ENCODE measurements around the gene SYT1. TPM values are rescaled to one million over a fixed set of nuclear protein-coding genes. Genes with fewer than 3 reads are reported as not detected.

SYT1 gene
- total RNA-seq, 2 donors from 2014 or later = 1.0 to 22.7 TPM

DNA sequence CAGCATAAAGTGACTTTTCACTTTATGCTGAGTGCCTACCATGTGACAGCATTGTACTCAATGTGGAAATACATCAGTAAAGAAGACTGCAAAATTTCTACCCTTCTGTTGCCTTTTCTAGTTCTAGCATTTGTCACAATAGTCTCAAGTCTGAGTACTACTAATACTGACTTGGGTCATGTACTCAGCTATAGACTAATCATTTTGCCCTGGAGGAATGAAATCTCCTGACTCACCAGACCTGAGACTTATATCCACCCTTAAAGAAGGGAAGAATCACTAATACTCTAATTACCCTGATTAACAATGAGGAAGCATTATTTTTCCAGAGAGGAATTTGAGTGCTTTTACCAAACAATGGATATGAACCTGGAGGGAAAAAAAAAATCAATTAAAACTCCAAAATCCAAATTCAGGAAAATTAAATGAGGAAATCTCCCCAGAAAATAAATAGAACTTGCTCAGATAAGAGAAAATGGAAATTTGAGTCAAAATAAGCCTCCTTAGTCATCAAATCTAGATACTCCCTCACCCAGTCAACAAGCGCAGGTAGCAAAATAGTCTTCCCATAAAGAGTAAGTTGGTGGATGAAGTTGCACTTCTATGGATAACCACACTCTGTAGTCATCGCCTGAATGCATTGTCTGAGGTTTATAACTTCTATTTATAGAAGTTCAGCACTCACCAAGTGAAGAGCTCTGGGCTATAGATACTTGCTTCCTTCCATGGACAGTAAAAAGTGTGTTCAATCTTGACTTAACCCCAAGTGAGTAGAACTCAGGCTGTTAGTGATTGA, 386.6 kb downstream of the SYT1 start:
- 68 to 74% methylated on average over 2 of the region's 2 CpGs for WGBS, 2 donors
- intact Hi-C loops (cut with DNase I) = no loop called here

GRCh38 chr12:79252358-79253075, 387.9 kb downstream of the SYT1 start:
- H3K36me3 ChIP-seq (replicated peaks in 1 of 2; ENCODE audit: insufficient read depth in 1 of 2, low read depth in 2 of 2) = no peaks in the 10 kb centered on the region
- no peak overlapping the region for H3K4me3 ChIP-seq
- TF ChIP-seq, protein P1, sequence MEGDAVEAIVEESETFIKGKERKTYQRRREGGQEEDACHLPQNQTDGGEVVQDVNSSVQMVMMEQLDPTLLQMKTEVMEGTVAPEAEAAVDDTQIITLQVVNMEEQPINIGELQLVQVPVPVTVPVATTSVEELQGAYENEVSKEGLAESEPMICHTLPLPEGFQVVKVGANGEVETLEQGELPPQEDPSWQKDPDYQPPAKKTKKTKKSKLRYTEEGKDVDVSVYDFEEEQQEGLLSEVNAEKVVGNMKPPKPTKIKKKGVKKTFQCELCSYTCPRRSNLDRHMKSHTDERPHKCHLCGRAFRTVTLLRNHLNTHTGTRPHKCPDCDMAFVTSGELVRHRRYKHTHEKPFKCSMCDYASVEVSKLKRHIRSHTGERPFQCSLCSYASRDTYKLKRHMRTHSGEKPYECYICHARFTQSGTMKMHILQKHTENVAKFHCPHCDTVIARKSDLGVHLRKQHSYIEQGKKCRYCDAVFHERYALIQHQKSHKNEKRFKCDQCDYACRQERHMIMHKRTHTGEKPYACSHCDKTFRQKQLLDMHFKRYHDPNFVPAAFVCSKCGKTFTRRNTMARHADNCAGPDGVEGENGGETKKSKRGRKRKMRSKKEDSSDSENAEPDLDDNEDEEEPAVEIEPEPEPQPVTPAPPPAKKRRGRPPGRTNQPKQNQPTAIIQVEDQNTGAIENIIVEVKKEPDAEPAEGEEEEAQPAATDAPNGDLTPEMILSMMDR (IDR thresholded peaks at IDR 0.05) = no peak
- no peak for TF ChIP-seq POLR2A (IDR thresholded peaks at IDR 0.05)
- ATAC-seq (no peak), DNase-seq (no peak)
- no peaks in the 10 kb centered on the region for H3K4me1 ChIP-seq
- 61 to 68% methylated on average over 4 of the region's 4 CpGs for WGBS, 2 donors
- no peak overlapping the region for H3K27ac ChIP-seq
- no peaks in the 10 kb centered on the region for H3K9me3 ChIP-seq
- H3K27me3 ChIP-seq = no peaks in the 10 kb centered on the region
- intact Hi-C loops (cut with DNase I) = no loop called here

More for the DNA sequence above, 386.6 kb downstream of the SYT1 start:
- H3K4me1 ChIP-seq = no peaks in the 10 kb centered on the region
- no peak for TF ChIP-seq POLR2A (IDR thresholded peaks at IDR 0.05)
- TF ChIP-seq, protein P1 (IDR thresholded peaks at IDR 0.05) = no peak
- H3K27me3 ChIP-seq = no peaks in the 10 kb centered on the region
- no peak overlapping the region for H3K4me3 ChIP-seq
- H3K9me3 ChIP-seq = no peaks in the 10 kb centered on the region
- no peak for DNase-seq
- no peaks in the 10 kb centered on the region for H3K36me3 ChIP-seq (replicated peaks in 1 of 2; ENCODE audit: insufficient read depth in 1 of 2, low read depth in 2 of 2)
- ATAC-seq = no peak
- no peak overlapping the region for H3K27ac ChIP-seq

DNA sequence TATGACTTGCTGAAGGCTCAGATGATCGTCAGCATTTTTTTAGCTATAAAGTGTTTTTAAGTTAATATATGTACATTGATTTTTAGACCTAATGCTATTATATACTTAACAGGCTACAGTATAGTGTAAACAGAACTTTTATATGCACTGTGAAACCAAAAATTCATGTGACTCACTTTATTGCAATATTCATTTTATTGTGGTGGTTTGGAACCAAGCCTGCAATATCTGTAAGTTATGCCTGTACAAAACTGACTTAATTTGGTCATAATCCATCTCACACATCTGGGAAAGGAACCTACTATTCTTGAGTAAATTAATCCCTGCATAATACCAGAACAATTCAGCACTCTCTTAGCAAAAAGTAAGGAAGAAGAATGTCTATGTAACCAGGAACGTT, 390.7 kb downstream of the SYT1 start:
- Histone ChIP-seq H3K4me3 (no peak overlapping the region), H3K36me3 (replicated peaks in 1 of 2; ENCODE audit: insufficient read depth in 1 of 2, low read depth in 2 of 2) (no peaks in the 10 kb centered on the region), H3K4me1 (no peaks in the 10 kb centered on the region), H3K9me3 (no peaks in the 10 kb centered on the region), H3K27ac (no peak overlapping the region), H3K27me3 (no peaks in the 10 kb centered on the region)
- TF ChIP-seq, protein P1 (IDR thresholded peaks at IDR 0.05) = no peak
- TF ChIP-seq POLR2A (IDR thresholded peaks at IDR 0.05) = no peak
- DNase-seq (no peak), ATAC-seq (no peak)
- intact Hi-C loops (cut with DNase I) = no loop called here
- WGBS, 2 donors = 42 to 44% methylated on average over 2 of the region's 2 CpGs

- intact Hi-C loops (cut with DNase I) = no loop called here
These were observed 396.3 kb downstream of the SYT1 start for GRCh38 chr12:79260923-79261322.

More at GRCh38 chr12:79260923-79261322, 396.3 kb downstream of the SYT1 start:
- Histone ChIP-seq H3K4me1 (no peaks in the 10 kb centered on the region), H3K27ac (no peak overlapping the region), H3K9me3 (no peaks in the 10 kb centered on the region), H3K4me3 (no peak overlapping the region), H3K36me3 (replicated peaks in 1 of 2; ENCODE audit: insufficient read depth in 1 of 2, low read depth in 2 of 2) (no peaks in the 10 kb centered on the region), H3K27me3 (no peaks in the 10 kb centered on the region)
- DNase-seq (no peak), ATAC-seq (no peak)
- no peak for TF ChIP-seq POLR2A (IDR thresholded peaks at IDR 0.05)
- TF ChIP-seq, protein P1 (IDR thresholded peaks at IDR 0.05) = no peak
- WGBS, 2 donors = 50 to 64% methylated on average over 2 of the region's 2 CpGs
